HEK293 (cell line): ENCODE measurements around the gene BAD.

Source experiments
- GLI2 ChIP-seq: fragments of 450-650 bp; formaldehyde crosslinking; IDR thresholded peaks from 2 replicates; pipeline ENCODE4; 2017; ENCODE audit warnings: missing biosample characterization, missing genetic modification characterization, low read depth, borderline replicate concordance
- HOXA7 ChIP-seq: sonication (generic); formaldehyde crosslinking; IDR thresholded peaks from 2 replicates; pipeline ENCODE4 v1.8.1; 2022; ENCODE audit warnings: missing genetic modification reagents, borderline replicate concordance
- IKZF3 ChIP-seq: fragments of 450-650 bp; IDR thresholded peaks from 2 replicates; pipeline ENCODE4 v1.5.0; 2018; ENCODE audit warnings: missing biosample characterization, mild to moderate bottlenecking, missing genetic modification characterization, moderate library complexity
- MZF1 ChIP-seq: fragments of 450-650 bp; formaldehyde crosslinking; IDR thresholded peaks from 2 replicates; pipeline ENCODE4 v1.5.1; 2017; ENCODE audit warnings: missing biosample characterization, missing genetic modification characterization, borderline replicate concordance
- PATZ1 ChIP-seq: fragments of 450-650 bp; formaldehyde crosslinking; IDR thresholded peaks from 2 replicates; pipeline ENCODE4 v1.5.1; 2016; ENCODE audit warnings: missing biosample characterization, missing genetic modification characterization
- SALL2 ChIP-seq: fragments of 450-650 bp; formaldehyde crosslinking; IDR thresholded peaks from 2 replicates; pipeline ENCODE4 v1.5.0; 2017; ENCODE audit warnings: missing biosample characterization, mild to moderate bottlenecking, missing genetic modification characterization, borderline replicate concordance
- SCRT2 ChIP-seq: fragments of 450-650 bp; formaldehyde crosslinking; IDR thresholded peaks from 2 replicates; pipeline ENCODE4 v1.5.1; 2016; ENCODE audit warnings: missing biosample characterization, missing genetic modification characterization
- SP3 ChIP-seq: fragments of 450-650 bp; formaldehyde crosslinking; IDR thresholded peaks from 2 replicates; pipeline ENCODE4 v1.5.1; 2016; ENCODE audit warnings: missing biosample characterization, missing genetic modification characterization
- TCF7L2 ChIP-seq: IDR thresholded peaks from 2 replicates; pipeline ENCODE4 v1.6.1; 2011; ENCODE audit warnings: low read depth, mild to moderate bottlenecking, inconsistent platforms, low read length, moderate library complexity, borderline replicate concordance
- ZBTB21 ChIP-seq: fragments of 450-650 bp; formaldehyde crosslinking; IDR thresholded peaks from 2 replicates; pipeline ENCODE4 v1.5.1; 2017; ENCODE audit warnings: missing biosample characterization, missing genetic modification characterization
- ZEB2 ChIP-seq: fragments of 450-650 bp; formaldehyde crosslinking; IDR thresholded peaks from 2 replicates; pipeline ENCODE4 v1.5.1; 2016; ENCODE audit warnings: missing biosample characterization, missing genetic modification characterization
- ZNF121 ChIP-seq: fragments of 450-650 bp; formaldehyde crosslinking; IDR thresholded peaks from 2 replicates; pipeline ENCODE4 v1.5.1; 2016; ENCODE audit warnings: missing biosample characterization, missing genetic modification characterization
- ZNF211 ChIP-seq: fragments of 450-650 bp; formaldehyde crosslinking; IDR thresholded peaks from 2 replicates; pipeline ENCODE4 v1.5.1; 2016; ENCODE audit warnings: low read depth, missing biosample characterization, missing genetic modification characterization
- ZNF311 ChIP-seq: fragments of 450-650 bp; formaldehyde crosslinking; IDR thresholded peaks from 2 replicates; pipeline ENCODE4 v1.5.1; 2017; ENCODE audit warnings: missing biosample characterization, missing genetic modification characterization, borderline replicate concordance
- ZNF350 ChIP-seq: fragments of 450-650 bp; formaldehyde crosslinking; IDR thresholded peaks from 2 replicates; pipeline ENCODE4 v1.5.0; 2017; ENCODE audit warnings: missing biosample characterization, mild to moderate bottlenecking, missing genetic modification characterization
- ZNF391 ChIP-seq: fragments of 450-650 bp; formaldehyde crosslinking; IDR thresholded peaks from 2 replicates; pipeline ENCODE4 v1.5.1; 2016; ENCODE audit warnings: low read depth, missing biosample characterization, missing genetic modification characterization, borderline replicate concordance
- ZNF530 ChIP-seq: fragments of 450-650 bp; formaldehyde crosslinking; IDR thresholded peaks from 2 replicates; pipeline ENCODE4 v1.5.1; 2016; ENCODE audit warnings: low read depth, missing biosample characterization, missing genetic modification characterization
- ZNF555 ChIP-seq: fragments of 450-650 bp; formaldehyde crosslinking; conservative IDR thresholded peaks from 2 replicates; pipeline ENCODE4 v1.5.1; 2017; ENCODE audit warnings: missing biosample characterization, mild to moderate bottlenecking, missing genetic modification characterization, inconsistent platforms
- ZNF701 ChIP-seq: fragments of 450-650 bp; formaldehyde crosslinking; IDR thresholded peaks from 2 replicates; pipeline ENCODE4 v1.5.1; 2016; ENCODE audit warnings: missing biosample characterization, missing genetic modification characterization
- ZSCAN23 ChIP-seq: fragments of 450-650 bp; formaldehyde crosslinking; IDR thresholded peaks from 2 replicates; pipeline ENCODE4 v1.5.1; 2016; ENCODE audit warnings: missing biosample characterization, missing genetic modification characterization
- TF ChIP-seq, protein P1 (sequence below): fragments of 450-650 bp; formaldehyde crosslinking; IDR thresholded peaks from 2 replicates; pipeline ENCODE4 v1.5.1; 2016; ENCODE audit warnings: missing biosample characterization, missing genetic modification characterization
- TF ChIP-seq, protein P2 (sequence below): fragments of 450-650 bp; formaldehyde crosslinking; IDR thresholded peaks from 2 replicates; pipeline ENCODE4 v1.5.1; 2016; ENCODE audit warnings: missing biosample characterization, missing genetic modification characterization
- TF ChIP-seq, protein P3 (sequence below): fragments of 450-650 bp; formaldehyde crosslinking; IDR thresholded peaks from 2 replicates; pipeline ENCODE4 v1.5.1; 2016; ENCODE audit warnings: missing biosample characterization, missing genetic modification characterization

BAD gene

DNA sequence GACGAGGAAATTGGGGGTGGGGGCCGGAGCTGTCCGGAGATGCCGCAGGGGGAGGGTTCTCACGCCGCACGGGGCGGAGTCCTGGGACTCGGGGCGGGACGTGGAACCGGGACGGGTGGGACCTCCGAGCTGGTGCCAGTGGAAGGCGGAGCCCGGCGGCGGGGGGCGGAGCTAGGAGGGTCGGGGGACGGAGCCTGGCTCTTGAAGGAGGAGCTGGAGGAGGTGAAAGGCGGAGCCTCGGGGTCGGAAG is 43.3 kb downstream of the BAD start (continued):
- TF ChIP-seq PATZ1 = no peak
- peak; percentile 40; the same call in 1 of the 2 replicates for TF ChIP-seq ZEB2 (tag by site-specific recombination)
- no peak for TF ChIP-seq SCRT2 (tag by site-specific recombination)
- TF ChIP-seq ZSCAN23 (tag by site-specific recombination) = no peak
- no peak for TF ChIP-seq GLI2
- no peak for TF ChIP-seq ZNF701 (tag by site-specific recombination)
- no peak for TF ChIP-seq SALL2 (tag by site-specific recombination)
- TF ChIP-seq HOXA7 (CRISPR knock-in tag) = no peak
- no peak for TF ChIP-seq ZNF530 (tag by site-specific recombination)
- no peak for TF ChIP-seq ZNF211 (tag by site-specific recombination)
- TF ChIP-seq, protein P1, sequence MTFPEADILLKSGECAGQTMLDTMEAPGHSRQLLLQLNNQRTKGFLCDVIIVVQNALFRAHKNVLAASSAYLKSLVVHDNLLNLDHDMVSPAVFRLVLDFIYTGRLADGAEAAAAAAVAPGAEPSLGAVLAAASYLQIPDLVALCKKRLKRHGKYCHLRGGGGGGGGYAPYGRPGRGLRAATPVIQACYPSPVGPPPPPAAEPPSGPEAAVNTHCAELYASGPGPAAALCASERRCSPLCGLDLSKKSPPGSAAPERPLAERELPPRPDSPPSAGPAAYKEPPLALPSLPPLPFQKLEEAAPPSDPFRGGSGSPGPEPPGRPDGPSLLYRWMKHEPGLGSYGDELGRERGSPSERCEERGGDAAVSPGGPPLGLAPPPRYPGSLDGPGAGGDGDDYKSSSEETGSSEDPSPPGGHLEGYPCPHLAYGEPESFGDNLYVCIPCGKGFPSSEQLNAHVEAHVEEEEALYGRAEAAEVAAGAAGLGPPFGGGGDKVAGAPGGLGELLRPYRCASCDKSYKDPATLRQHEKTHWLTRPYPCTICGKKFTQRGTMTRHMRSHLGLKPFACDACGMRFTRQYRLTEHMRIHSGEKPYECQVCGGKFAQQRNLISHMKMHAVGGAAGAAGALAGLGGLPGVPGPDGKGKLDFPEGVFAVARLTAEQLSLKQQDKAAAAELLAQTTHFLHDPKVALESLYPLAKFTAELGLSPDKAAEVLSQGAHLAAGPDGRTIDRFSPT = peak; percentile 21; the same call in 1 of the 2 replicates
- TF ChIP-seq, protein P2, sequence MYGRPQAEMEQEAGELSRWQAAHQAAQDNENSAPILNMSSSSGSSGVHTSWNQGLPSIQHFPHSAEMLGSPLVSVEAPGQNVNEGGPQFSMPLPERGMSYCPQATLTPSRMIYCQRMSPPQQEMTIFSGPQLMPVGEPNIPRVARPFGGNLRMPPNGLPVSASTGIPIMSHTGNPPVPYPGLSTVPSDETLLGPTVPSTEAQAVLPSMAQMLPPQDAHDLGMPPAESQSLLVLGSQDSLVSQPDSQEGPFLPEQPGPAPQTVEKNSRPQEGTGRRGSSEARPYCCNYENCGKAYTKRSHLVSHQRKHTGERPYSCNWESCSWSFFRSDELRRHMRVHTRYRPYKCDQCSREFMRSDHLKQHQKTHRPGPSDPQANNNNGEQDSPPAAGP (tag by site-specific recombination) = no peak
- no peak for TF ChIP-seq ZNF311
- no peak for TF ChIP-seq MZF1 (tag by site-specific recombination)
- TF ChIP-seq ZNF391 (tag by site-specific recombination) = no peak
- no peak for TF ChIP-seq ZNF350 (tag by site-specific recombination)
- TF ChIP-seq IKZF3 (tag by site-specific recombination) = no peak
- TF ChIP-seq, protein P3, sequence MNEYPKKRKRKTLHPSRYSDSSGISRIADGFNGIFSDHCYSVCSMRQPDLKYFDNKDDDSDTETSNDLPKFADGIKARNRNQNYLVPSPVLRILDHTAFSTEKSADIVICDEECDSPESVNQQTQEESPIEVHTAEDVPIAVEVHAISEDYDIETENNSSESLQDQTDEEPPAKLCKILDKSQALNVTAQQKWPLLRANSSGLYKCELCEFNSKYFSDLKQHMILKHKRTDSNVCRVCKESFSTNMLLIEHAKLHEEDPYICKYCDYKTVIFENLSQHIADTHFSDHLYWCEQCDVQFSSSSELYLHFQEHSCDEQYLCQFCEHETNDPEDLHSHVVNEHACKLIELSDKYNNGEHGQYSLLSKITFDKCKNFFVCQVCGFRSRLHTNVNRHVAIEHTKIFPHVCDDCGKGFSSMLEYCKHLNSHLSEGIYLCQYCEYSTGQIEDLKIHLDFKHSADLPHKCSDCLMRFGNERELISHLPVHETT = no peak
- TF ChIP-seq ZNF121 (tag by site-specific recombination) = no peak
- no peak for TF ChIP-seq ZNF555 (tag by site-specific recombination)
- no peak for TF ChIP-seq ZBTB21 (tag by site-specific recombination)
- no peak for TF ChIP-seq TCF7L2
- TF ChIP-seq SP3 = peak; percentile 91
